Thyroid gland (tissue), 4 donors: Measurements from ENCODE around the gene MOCOS.

Source experiments
- CTCF ChIP-seq, 6 experiments: fragments of 200-600 bp in 3 of 6; fragments of 450-650 bp in 3 of 6; sonication (generic) in 3 of 6; IDR thresholded peaks; one replicate each; pipeline ENCODE4 v1.5.1; 2016 to 2019; ENCODE audit warnings: antibody characterized with exemption in 6 of 6, mild to moderate bottlenecking in 2 of 6, inconsistent platforms in 1 of 6, moderate library complexity in 1 of 6
- POLR2A ChIP-seq, 2 donors: fragments of 450-650 bp; IDR thresholded peaks; one replicate each; pipeline ENCODE4 v1.6.1; 2017; ENCODE audit warnings: antibody characterized with exemption in 2 of 2, mild to moderate bottlenecking in 2 of 2, moderate library complexity in 1 of 2

- no peak for TF ChIP-seq POLR2A (IDR thresholded peaks at IDR 0.05)
- no peak for TF ChIP-seq CTCF (IDR thresholded peaks at IDR 0.05)
Observed at GRCh38 chr18:36304723-36305122, 117.4 kb downstream of the MOCOS start.
